ENCODE results near the gene TNFRSF1A. TPM values are rescaled to one million over a fixed set of nuclear protein-coding genes. Genes with fewer than 3 reads are reported as not detected.
A peak's percentile ranks its signal among the peaks of the same experiment; 100 is the strongest.

The TNFRSF1A gene
- total and polyA plus RNA-seq, 2 of the 13 experiments (the other 11 are each of a cell fraction or from before 2014, with no cell fraction given): 41.5 to 61.2 TPM

DNA sequence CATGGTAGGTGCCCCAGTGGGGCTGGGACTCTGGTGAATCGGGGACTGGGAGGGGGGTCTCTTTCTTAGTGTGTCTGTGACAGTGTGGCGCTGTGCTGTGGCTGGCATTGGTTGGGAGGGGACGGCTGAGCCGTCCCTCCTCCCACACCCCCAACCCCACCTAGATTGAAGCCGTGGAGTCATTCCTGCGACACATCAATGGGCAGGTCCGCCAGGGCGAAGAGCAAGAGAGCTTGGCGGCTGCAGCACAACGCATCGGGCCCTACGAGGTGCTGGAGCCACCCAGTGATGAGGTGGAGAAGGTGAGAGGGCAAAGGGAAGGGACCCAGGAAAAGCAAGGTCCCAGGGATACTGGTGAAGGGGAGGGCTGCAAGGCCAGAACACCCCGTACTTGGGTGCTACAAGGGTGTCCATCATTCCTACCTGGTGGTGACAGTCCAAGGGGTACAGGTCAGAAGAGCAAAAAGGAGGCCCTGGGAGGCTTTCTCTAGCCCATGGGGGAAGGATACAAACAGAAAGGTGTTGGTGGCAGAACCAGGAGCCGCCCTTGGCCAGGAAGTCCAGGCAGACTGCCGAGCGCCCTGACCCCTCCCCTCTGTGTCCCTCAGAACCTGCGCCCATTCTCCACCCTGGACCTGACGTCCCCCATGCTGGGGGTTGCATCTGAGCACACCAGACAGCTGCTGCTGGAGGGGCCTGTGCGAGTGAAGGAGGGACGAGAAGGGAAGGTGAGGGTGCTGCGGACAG lies 24.0 kb downstream of the TNFRSF1A start:
- BruUV-seq (replicated peaks): no TSS peak
- POLR2A ChIA-PET: interaction anchor here (1.3 kb wide), 1 partner anchor 18 kb away, joined by 4 read pairs; no protein-coding TSS in a partner anchor
- Histone ChIP-seq H3K36me3 (replicated peaks in 1 of 2; ENCODE audit: control insufficient read depth in 1 of 2, insufficient read depth in 2 of 2, low read length in 2 of 2) (peaks cover 6 to 58% of the 10 kb centered on the region in 2 experiments; a peak in 4 of 5 replicates), H3K79me2 (ENCODE audit: insufficient read depth, low read length) (no peaks in the 10 kb centered on the region), H3K4me3 (replicated peaks in 1 of 3; ENCODE audit: insufficient read depth in 1 of 3, low read depth in 2 of 3, low read length in 3 of 3) (no peak overlapping the region), H3K9ac (ENCODE audit: insufficient read depth, low read depth, low read length) (no peak overlapping the region), H3K4me1 (ENCODE audit: insufficient read depth, low read length) (peaks cover 23% of the 10 kb centered on the region), H3K27ac (ENCODE audit: extremely low read length, insufficient read depth, low read length) (no peak overlapping the region), H2AFZ (ENCODE audit: low read length) (no peak overlapping the region), H3K27me3 (ENCODE audit: control insufficient read depth in 1 of 2, insufficient read depth in 2 of 2, low read length in 2 of 2) (no peaks in the 10 kb centered on the region), H3K9me3 (ENCODE audit: low read length) (no peaks in the 10 kb centered on the region), H4K20me1 (ENCODE audit: insufficient read depth, low read length) (no peaks in the 10 kb centered on the region), H3K4me2 (ENCODE audit: low read depth, low read length) (no peak overlapping the region)
- FAIRE-seq (no peak), ATAC-seq (no peak), DNase-seq (ENCODE audit: low spot score) (no peak)
- intact Hi-C loops (cut with micrococcal nuclease; ENCODE audit: unreplicated experiment) (no loop called here), in situ Hi-C loops (cut with HindIII; ENCODE audit: extremely low pct_ligation_motif_present, low pct_unique_long_range_greater_than_20kb) (no loop called here)
- CTCF ChIA-PET (ENCODE audit: low intra/inter-chr PET ratio, low total read pairs): no interaction called here
- no peak for TF ChIP-seq RFXAP (CRISPR knock-in tag; IDR thresholded peaks at IDR 0.05; ENCODE audit: borderline replicate concordance)
- peak; percentile 21 for TF ChIP-seq AGO2 (optimal IDR thresholded peaks at IDR 0.05; ENCODE audit: low read depth, low read length)
- TF ChIP-seq GABPB1 (CRISPR knock-in tag; IDR thresholded peaks at IDR 0.05): no peak
- TF ChIP-seq, protein P1, sequence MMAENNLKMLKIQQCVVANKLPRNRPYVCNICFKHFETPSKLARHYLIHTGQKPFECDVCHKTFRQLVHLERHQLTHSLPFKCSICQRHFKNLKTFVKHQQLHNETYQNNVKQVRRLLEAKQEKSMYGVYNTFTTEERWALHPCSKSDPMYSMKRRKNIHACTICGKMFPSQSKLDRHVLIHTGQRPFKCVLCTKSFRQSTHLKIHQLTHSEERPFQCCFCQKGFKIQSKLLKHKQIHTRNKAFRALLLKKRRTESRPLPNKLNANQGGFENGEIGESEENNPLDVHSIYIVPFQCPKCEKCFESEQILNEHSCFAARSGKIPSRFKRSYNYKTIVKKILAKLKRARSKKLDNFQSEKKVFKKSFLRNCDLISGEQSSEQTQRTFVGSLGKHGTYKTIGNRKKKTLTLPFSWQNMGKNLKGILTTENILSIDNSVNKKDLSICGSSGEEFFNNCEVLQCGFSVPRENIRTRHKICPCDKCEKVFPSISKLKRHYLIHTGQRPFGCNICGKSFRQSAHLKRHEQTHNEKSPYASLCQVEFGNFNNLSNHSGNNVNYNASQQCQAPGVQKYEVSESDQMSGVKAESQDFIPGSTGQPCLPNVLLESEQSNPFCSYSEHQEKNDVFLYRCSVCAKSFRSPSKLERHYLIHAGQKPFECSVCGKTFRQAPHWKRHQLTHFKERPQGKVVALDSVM (CRISPR knock-in tag; IDR thresholded peaks at IDR 0.05): no peak
- no peak for TF ChIP-seq NBN (conservative IDR thresholded peaks at IDR 0.05)
- WGBS (ENCODE audit: low lambda C conversion rate): 95% methylated on average over 19 of the region's 21 CpGs
